Calu3 (cell line): ENCODE measurements around the gene ZNF432. TPM values are rescaled to one million over a fixed set of nuclear protein-coding genes. Genes with fewer than 3 reads are reported as not detected.
"Not testable (repeated sequence)": the region's sequence is repeated elsewhere in the genome, so short reads cannot be mapped to it uniquely, and the experiment has no call there.

Experiments
- BruUV-seq: library from RNA; stranded (reverse); fragments of 400-500 nt; replicated peaks from 2 replicates; lab custom pipeline; 2021; lab: Mats Ljungman, UMichigan
- CTCF ChIA-PET: fragments of 300-600 bp; sonication (Branson Sonifier 250); formaldehyde crosslinking; loops from one replicate; lab custom pipeline; 2022; ENCODE audit warnings: antibody characterized with exemption; lab: Charles Lee
- DNase-seq: peaks from one replicate; pipeline ENCODE4 v3.0.0; 2022
- H3K27ac Mint-ChIP-seq: one replicate; pipeline ENCODE4 v1.8.0; 2022; ENCODE audit warnings: mixed read lengths; ENCODE audit not compliant: unreplicated experiment
- H3K27me3 Mint-ChIP-seq: one replicate; pipeline ENCODE4 v1.8.0; 2022; ENCODE audit warnings: mixed read lengths; ENCODE audit not compliant: unreplicated experiment
- H3K36me3 Mint-ChIP-seq: one replicate; pipeline ENCODE4 v1.8.0; 2022; ENCODE audit warnings: mild to moderate bottlenecking, moderate library complexity, mixed read lengths; ENCODE audit not compliant: insufficient read depth, unreplicated experiment
- H3K4me1 Mint-ChIP-seq: one replicate; pipeline ENCODE4 v1.8.0; 2022; ENCODE audit warnings: mild to moderate bottlenecking, low read depth, mixed read lengths; ENCODE audit not compliant: unreplicated experiment
- H3K4me3 Mint-ChIP-seq: one replicate; pipeline ENCODE4 v1.8.0; 2022; ENCODE audit warnings: mild to moderate bottlenecking, low read depth, moderate library complexity, mixed read lengths; ENCODE audit not compliant: unreplicated experiment
- H3K9me3 Mint-ChIP-seq: one replicate; pipeline ENCODE4 v1.8.0; 2022; ENCODE audit warnings: low read depth, mixed read lengths; ENCODE audit not compliant: unreplicated experiment
- CTCF ChIP-seq: fragments of 200-600 bp; IDR thresholded peaks from one replicate; pipeline ENCODE4 v1.8.0; 2022; ENCODE audit warnings: antibody characterized with exemption; ENCODE audit not compliant: unreplicated experiment
- intact Hi-C: fragments of 100-400 bp; cut with micrococcal nuclease; formaldehyde crosslinking; loops from one replicate; pipeline ENCODE4 v1.10.0; 2022; ENCODE audit not compliant: unreplicated experiment
- total RNA-seq: library from RNA; stranded (reverse); gene quantifications from 2 replicates; pipeline ENCODE4 v1.2.3, GENCODE V29; 2022

Gene ZNF432
- total RNA-seq, 1 experiment from 2014 or later: 16.0 TPM

GRCh38 chr19:52028780-52029123 is 19.9 kb downstream of the ZNF432 start:
- TSS peak; percentile 73 for BruUV-seq
- Mint-ChIP-seq H3K4me1 (peaks cover 6% of the 10 kb centered on the region), H3K4me3 (peak overlapping the region; percentile 79), H3K36me3 (peaks cover 52% of the 10 kb centered on the region), H3K9me3 (peaks cover 15% of the 10 kb centered on the region), H3K27ac (peak overlapping the region; percentile 78), H3K27me3 (no peaks in the 10 kb centered on the region)
- CTCF ChIA-PET: no interaction called here
- no peak for DNase-seq
- intact Hi-C loops: loop anchor here (2.0 kb wide), 1 partner anchor 20 kb away; the partner anchor contains the start of gene ZNF432
- no peak for TF ChIP-seq CTCF

- BruUV-seq: no TSS peak
- CTCF ChIA-PET: interaction anchor here (0.6 kb wide), 2 partner anchors 337 to 1010 kb away, joined by 4 to 5 read pairs; no protein-coding TSS in a partner anchor
- H3K9me3 Mint-ChIP-seq: peaks cover 16% of the 10 kb centered on the region
- peaks cover 58% of the 10 kb centered on the region for H3K36me3 Mint-ChIP-seq
- peaks cover 6% of the 10 kb centered on the region for H3K4me1 Mint-ChIP-seq
- peak within 1 kb of the TSS; percentile 78 for H3K27ac Mint-ChIP-seq
- H3K4me3 Mint-ChIP-seq: peak within 1 kb of the TSS; percentile 79
- DNase-seq: peak; percentile 91
- H3K27me3 Mint-ChIP-seq: no peaks in the 10 kb centered on the region
- intact Hi-C loops: loop anchor here (2.0 kb wide), 1 partner anchor 21 kb away; the partner anchor contains the start of gene ZNF432
- TF ChIP-seq CTCF: no peak
Measured at GRCh38 chr19:52028027-52028779, 20.4 kb downstream of the ZNF432 start, which contains the start of gene ZNF614. TSS of gene ZNF614 (minus strand) at chr19:52028379. CDS start at chr19:52025745, 2,634 bp downstream.

GRCh38 chr19:52026255-52026990 is 22.2 kb downstream of the ZNF432 start:
- peaks cover 71% of the 10 kb centered on the region for H3K36me3 Mint-ChIP-seq
- H3K4me1 Mint-ChIP-seq, H3K27ac Mint-ChIP-seq, BruUV-seq, CTCF ChIA-PET, intact Hi-C loops, DNase-seq, H3K4me3 Mint-ChIP-seq, H3K27me3 Mint-ChIP-seq: not testable (repeated sequence)
- H3K9me3 Mint-ChIP-seq: peaks cover 20% of the 10 kb centered on the region

GRCh38 chr19:52024478-52024877 is 24.2 kb downstream of the ZNF432 start:
- DNase-seq, intact Hi-C loops, H3K4me1 Mint-ChIP-seq, CTCF ChIA-PET, BruUV-seq, H3K27ac Mint-ChIP-seq, H3K27me3 Mint-ChIP-seq, H3K4me3 Mint-ChIP-seq: not testable (repeated sequence)
- Mint-ChIP-seq H3K36me3 (peaks cover 76% of the 10 kb centered on the region), H3K9me3 (peaks cover 25% of the 10 kb centered on the region)

- no peak for DNase-seq
- TF ChIP-seq CTCF: no peak
- intact Hi-C loops: no loop called here
- peaks cover 22% of the 10 kb centered on the region for H3K9me3 Mint-ChIP-seq
- BruUV-seq: no TSS peak
- H3K36me3 Mint-ChIP-seq: peaks cover 75% of the 10 kb centered on the region
- peaks cover 4% of the 10 kb centered on the region for H3K4me1 Mint-ChIP-seq
- H3K27me3 Mint-ChIP-seq: no peaks in the 10 kb centered on the region
- H3K27ac Mint-ChIP-seq: no peak overlapping the region
- H3K4me3 Mint-ChIP-seq: no peak overlapping the region
- CTCF ChIA-PET: interaction anchor here (0.6 kb wide), 1 partner anchor 75 kb away, joined by 3 read pairs; no protein-coding TSS in a partner anchor
Measured at GRCh38 chr19:52022193-52022592, 26.4 kb downstream of the ZNF432 start.
